ENCODE measurements around the gene DFFB.

DFFB gene

DNA sequence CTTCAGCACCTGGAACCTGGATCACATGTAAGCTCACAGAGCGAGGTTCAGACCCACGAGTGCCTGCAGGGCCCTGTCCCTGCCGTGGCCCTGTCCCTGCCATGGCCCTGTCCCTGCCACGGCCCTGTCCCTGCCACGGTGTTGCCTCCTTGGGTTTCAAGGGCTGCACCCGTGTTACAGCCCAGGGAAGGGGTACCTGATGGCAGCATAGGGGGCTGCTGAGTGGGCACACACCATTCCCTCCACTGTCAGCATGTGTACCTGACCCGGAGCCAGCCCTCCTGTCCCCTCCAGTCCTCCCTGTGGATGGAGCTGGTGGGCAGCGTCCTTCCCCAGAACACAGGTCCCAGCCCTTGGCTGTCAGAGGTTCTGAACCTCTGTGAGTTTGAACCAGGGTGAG lies 15.3 kb downstream of the DFFB start:
- no peak for DNase-seq (ENCODE audit: low read depth in 2 of 2)

DNA sequence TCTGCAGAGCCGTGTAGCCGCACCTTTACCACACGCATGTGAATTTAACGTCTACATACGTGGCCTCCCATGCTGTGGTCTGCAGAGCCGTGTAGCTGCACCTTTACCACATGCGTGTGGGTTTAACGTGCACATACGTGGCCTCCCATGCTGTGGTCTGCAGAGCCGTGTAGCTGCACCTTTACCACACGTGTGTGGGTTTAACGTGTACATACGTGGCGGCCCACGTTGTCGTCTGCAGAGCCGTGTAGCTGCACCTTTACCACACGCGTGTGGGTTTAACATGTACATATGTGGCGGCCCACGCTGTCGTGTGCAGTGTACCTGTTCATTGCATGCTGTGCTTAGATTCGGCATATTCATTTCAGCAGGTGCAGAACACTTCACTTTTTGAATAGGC lies 17.5 kb downstream of the DFFB start:
- DNase-seq (ENCODE audit: low read depth in 2 of 2) = no peak

DNA sequence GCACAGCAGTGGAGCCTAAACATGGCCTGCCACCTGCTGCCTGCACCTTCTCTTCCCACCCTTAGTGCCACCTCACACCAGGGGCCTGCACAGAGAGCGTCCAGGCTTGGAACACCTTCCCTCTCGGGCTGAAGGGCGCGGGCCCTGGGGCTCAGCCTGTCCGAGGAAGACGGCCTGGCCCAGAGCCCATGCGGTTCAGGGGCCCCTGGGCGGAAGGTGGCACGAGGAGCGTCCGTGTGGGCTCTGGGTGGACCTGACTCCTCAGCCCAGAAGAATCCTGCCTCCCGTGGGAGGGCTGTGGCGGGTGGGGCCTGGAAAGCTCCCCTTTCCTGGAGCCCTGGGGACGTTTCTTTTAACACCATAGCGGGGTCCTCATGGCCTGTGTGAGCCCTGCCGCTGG lies 19.4 kb downstream of the DFFB start:
- no peak for DNase-seq (ENCODE audit: low read depth in 2 of 2)

DNA sequence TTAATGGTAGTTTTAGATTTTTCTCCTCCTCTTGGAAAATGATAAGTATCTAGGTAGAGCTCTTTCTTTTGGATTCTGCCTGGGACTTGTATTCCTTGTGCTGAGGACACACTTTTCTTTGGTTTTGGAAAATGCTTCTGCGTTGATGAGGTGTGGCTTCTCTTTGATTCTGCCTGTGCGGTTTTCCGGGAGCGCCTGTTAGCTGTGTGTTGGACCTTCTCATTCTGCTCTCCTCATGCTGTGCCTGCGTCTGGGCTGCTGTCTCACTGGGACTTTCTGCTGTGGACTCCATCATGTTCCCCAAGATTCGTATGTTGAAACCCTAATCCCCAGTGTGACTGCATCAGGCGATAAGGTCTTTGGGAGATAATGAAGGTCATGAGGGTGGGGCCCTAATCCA lies 21.8 kb downstream of the DFFB start:
- DNase-seq (ENCODE audit: low read depth in 2 of 2) = no peak

DNA sequence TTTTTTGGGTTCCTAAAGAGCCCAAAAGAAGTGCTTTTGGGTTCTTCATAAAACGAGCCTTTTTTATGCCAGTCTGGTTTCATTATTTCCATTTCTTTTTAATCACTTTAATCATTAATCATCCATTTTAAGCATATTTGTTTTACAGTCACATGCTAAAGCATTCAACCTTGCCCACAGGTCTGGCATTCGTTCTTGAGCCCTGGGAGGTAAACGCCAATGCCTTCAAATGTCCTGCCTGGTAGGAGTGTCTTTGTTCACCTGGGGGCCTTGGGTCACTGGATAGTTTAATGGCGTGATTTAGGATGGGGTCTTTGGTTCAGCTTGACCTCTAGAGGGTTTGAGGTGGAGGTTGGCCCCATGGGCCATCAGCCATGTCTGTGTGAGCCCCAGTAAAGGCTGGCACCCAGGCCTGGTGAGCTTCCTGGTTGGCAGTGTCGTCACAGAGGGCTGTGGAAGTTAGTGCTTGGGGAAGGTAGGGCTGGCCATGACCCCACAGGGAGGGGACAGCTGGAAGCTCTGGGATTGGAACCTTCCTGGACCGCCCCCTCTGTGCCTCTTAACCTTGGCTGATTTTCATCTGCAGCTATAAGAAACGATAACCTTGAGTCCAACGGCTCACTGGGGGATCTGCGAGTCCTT lies 22.6 kb downstream of the DFFB start:
- DNase-seq (ENCODE audit: low read depth in 2 of 2) = no peak

DNA sequence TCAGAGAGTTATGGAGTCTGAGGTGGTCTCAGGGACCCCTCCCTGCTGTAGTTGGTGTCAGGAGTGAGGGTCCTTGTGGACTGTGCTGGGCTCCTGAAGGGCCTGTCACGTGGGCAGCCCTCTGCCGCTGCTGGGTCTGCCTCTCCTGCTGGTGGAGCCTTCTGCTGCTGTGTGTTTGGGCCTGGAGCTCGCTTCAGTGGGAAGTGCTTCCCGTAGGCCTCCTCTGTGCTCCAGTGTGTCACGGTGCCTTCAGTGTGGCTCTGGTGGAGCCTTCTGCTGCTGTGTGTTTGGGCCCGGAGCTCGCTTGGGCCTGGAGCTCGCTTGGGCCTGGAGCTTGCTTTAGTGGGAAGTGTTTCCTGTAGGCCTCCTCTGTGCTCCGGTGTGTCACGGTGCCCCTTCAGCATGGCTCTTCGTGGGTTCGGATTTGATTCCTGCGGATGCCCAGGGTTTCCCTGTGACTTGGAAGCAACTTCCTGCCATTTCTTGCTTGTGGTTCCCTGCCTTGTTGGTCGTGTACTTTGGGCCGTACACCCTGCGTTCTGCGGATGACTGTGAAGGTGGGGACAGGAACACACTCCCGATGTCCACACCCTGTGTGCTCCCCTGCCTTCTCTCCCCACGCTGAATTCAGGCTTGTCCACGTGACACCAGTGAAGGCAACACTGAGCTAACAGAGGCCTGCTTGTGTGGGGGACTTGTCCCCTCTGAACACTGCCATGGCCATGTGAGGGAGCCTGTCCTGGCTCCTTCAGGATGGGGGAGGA lies 23.3 kb downstream of the DFFB start:
- DNase-seq (ENCODE audit: low read depth in 2 of 2) = no peak

DNA sequence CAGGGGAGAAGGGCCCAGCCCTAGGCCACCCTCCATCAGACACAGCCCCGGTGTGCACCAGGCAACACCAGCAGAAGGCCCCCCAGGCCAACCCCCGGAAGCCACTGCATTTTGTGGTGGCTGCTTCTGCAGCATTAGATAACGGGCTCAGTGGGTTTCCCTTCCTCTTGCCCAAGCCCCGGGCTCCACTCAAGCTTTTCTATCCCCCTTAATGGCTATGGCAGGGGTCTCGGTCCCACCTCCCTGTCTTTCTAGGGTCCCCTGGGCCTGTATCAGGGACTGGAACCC lies 23.9 kb downstream of the DFFB start:
- DNase-seq (ENCODE audit: low read depth in 2 of 2) = no peak

DNA sequence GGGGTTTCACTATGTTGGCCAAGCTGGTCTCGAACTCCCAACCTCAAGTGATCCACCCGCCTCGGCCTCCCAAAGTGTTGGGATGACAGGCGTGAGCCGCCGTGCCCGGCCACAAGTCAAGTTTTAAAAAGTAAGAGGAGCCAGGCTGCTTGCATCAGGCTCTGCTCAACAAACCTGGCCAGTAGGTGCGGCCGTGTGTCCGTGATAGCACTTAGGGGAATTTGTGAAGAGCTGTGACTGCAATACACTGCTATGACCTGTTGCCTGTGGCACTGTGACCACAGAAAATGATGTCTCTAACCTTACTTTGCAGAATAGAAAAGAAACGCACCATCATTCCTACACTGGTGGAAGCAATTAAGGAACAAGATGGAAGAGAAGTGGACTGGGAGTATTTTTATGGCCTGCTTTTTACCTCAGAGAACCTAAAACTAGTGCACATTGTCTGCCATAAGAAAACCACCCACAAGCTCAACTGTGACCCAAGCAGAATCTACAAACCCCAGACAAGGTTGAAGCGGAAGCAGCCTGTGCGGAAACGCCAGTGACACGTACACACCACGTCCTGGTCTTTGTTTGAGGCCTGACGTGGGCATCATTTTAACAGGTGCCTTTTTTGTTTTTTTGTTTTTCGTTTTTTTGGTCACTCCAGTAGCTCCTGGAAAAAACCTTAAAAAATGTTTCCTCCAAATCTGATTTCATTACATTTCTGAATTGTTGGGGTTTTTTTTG lies 26.1 kb downstream of the DFFB start:
- no peak for DNase-seq (ENCODE audit: low read depth in 2 of 2)

DNA sequence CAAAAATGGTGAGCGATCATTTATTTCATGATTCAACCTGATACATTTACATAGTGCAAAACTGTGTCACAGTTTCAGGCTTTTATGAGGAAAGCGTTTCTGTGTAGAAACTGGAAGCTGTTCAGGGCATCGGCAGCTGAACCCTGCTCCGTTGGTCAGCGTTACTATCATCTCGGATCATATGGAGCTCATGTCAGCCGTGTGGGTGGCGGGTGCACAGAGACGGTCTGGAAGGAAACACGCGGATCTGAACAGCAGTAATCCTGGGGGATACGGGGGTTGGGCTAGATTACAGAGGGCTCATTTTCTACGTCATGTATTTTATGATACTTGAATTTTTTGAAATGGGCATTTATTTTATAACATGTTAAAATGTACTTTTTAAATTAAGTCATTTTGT lies 27.7 kb downstream of the DFFB start:
- no peak for DNase-seq (ENCODE audit: low read depth in 2 of 2)

DNA sequence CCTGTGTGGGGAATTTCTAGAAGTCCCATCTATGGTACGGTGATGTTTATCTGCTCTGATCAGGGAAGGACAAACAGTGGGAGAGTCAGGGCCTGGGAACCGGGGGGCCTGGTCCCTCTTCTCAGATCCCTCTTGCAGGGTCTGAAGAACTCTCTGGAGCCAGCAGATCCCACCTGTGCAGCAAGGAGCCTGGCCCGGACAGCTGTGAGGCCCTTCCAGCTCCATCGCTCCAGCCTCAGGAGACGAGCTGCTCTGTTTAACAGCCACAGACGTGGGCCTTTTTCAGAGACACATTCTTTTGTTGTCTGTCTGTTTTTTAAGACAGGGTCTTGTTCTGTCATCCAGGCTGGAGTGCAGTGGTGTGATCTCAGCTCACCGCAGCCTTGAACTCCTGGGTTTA lies 28.3 kb downstream of the DFFB start:
- DNase-seq (ENCODE audit: low read depth in 2 of 2) = no peak

DNA sequence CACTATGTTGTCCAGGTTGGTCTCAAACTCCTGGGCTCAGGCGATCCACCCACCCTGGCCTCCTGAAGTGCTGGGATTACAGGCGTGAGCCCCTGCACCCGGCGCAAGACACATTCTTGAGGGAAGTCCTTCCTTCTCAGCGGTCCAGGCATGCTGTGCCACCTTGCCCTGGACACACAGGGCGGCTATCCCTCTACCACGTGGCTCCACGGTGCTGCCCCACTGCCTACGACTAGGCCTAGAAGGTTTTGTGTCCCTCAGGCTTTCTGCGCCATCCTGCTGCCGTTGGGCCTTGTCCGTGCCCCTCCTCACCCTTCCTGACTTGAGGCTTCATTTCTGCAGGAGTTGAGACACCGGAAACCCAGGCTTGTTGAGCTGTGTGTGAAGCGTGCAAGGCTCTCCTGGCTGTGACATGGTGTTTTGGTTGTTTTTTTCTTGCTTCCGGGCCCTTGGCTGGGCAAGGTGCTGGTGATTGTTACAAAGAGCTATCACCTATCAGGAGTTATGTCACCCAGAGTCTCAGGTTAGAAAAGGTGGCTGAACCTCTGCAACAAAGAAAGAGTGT lies 28.9 kb downstream of the DFFB start:
- DNase-seq (ENCODE audit: low read depth in 2 of 2) = no peak

DNA sequence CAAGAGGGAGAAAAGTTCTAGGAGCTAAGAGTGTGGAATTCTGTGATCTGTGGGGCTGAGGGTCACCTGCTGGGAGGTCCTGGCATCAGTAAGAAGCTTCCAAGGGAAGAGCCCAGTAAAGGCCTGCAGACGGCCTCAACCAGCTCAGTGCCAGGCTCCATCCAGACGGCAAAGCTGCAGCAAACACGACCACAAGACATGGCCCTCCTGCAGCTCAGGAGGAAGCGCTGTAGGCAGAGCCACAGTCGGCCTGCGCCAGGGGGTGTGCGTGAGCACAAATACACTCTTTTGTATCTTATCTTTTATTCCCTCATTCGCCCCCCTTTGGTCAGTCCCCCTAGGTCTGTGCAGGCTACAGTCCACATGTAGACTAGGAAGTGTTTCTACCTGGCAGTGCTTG lies 29.4 kb downstream of the DFFB start:
- no peak for DNase-seq (ENCODE audit: low read depth in 2 of 2)

DNA sequence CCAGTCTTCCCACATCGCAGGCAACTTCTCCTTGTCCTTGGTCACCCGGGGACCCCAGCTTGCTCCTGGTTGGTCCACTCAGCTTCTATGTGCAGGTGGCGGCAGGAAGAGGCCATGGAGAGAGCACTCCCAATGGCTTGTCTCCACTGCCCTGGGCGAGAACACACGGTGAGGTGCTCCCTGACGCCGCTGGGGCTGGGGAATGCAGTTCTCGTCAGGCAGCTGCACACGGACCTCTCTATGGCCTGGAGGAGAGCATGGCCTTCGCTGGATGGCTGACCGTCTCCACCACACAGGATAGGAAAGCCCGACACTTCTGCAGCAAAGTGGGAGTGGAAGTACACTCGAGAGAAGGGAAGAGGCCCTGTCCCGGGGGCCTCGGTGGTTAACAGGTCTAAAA lies 31.0 kb downstream of the DFFB start:
- DNase-seq (ENCODE audit: low read depth in 2 of 2) = no peak

DNA sequence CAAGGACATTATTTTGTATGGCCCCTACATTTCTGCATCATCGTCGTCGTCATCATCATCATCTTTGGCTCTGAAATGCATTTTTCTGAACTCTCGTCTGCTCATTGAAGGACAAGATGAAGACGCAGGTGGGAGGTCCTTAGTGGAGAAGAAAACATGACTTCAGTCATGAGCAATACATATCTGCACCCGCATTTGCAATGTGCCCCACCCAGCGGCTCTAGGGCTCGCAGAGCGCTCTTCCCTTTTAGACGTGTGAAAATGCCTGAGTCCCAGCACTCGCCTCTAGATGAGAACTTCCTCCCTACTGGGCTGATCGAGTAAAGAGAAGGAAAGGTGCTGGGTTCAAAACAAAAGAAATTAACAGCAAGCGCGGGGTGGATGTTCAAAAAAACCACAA lies 32.7 kb downstream of the DFFB start:
- DNase-seq (ENCODE audit: low read depth in 2 of 2) = no peak

DNA sequence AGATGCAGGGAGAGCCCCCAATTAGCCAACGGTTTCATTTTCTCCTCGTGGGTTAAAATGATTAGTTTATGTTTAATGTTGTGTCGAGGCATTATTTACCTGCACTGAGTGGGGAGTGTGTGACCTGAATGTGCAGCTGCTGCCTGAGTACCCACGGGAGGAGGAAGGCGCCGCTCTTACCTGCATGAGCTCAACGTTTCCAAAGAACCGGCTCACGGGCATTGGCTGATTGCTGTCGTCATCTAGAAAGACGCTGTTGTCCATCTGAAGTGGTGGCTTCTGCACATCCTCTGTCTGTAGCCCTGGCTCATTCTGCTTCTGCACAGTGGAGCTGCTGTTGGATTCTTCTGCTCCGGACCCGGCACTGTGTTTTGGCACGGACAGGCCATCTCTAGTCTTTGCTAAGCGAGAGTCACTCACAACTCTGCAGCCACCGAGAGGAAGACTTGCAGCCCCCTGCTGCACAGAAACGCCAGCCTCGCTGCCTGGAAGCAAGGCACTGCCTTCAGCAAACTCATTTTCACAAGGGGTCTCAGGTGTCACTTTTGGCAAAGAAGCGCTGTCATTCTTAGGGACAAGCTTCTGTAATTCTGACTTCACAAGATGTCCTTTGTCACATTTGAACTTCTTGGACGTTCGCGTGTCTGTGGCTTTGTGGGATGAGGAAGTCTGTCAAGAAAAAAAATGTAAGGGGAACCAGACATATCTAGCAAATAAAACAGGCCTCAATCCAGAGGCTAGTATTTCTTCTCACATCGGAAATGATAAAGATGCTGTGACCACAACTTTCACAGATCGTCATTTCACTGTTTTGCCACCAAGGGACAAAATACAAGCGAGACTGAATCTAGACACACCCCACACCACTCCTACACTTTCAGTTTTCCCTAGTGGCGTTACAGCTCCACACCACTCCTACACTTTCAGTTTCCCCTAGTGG lies 33.4 kb downstream of the DFFB start:
- no peak for DNase-seq (ENCODE audit: low read depth in 2 of 2)

DNA sequence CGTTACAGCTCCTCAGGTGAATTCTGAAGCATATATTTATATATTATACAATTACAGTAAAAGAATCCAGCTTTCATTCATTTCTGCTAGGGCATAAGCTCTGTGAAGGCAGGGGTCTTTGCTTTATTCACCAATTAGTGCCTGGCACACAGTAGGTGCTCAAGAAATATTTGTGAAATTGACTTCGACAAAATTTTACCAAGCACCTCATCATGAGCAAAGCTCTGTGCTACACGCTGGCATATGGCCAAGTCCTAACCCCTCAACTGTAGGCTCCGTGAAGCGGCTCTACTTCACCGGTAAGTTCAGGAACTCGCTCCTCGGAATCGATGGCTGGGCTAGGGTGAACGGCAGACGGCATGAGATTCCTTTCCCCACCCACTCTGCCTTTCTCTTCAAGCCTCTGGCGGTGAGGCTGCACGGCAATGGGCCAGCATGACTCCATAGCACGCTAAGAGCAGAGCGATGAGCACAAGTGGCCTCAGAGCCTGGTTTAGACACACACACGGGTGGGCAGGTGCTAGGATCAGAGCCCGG lies 34.1 kb downstream of the DFFB start:
- DNase-seq (ENCODE audit: low read depth in 2 of 2) = no peak

DNA sequence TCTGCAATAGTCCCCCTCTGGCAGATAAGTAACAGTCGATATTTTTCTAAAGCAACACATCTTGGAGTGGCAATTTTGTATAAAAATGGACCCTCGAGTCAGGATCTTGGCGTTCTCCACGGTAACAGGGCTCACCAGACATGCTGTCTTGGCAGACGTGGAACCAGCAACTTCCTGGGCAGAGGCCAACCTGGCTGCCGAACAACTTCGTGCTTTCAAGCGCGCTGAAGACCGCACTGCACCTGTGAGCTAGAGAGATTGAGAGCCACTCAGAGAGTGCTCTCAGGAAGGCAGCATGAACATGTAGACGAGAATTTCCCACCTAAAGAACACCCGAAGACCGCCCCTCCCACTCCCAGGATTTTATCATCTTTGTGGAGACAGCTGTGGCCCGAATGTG lies 35.5 kb downstream of the DFFB start:
- no peak for DNase-seq (ENCODE audit: low read depth in 2 of 2)

DNA sequence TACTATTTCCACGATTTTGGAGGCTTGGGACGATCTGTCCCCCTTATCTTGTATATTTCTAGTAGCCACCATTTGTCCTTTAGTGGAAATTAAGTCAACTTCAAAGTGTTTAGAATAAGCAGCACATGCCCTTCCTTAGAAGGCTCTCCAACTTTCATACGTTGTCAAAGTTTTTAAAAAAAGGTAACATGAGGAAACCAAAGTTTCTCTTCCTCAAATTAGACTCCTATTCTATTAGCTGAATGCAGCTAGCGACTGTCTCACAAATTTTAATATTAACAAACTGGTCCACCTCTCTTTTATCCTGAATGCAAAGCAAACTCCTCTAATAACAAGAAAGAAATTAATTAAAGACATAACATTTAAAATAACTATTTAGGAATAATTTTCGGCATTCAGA lies 35.9 kb downstream of the DFFB start:
- no peak for DNase-seq (ENCODE audit: low read depth in 2 of 2)

DNA sequence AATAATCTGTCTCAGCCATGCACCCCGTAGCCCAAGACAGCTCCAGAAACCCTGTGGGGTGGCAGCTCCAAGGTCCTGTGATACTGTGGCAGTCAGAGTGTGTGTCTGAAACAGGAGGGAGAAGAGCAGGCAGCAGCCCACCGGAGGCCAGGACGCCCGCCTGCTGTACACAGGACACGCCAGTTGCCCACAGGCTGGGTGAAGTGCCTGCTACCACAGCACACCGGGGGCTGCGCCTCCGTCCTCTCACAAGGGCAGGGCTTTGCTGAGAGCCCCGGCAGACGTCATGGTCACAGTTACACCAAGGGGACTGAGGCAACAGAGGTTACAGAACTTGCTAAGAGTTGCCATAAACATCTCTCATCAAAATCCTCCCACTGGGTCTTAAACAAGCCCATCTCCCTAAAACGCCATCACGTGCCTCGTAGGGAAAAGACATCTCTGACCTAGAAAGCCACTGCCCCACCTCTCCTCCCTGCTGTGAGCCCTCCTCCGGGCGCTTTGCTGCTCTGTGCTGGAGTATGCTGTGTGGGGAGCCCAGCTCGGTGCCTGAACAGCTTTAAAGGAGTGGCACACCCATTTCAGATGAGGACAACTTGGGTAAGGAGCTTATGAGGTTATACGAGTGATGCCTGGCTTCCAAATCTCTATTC lies 37.5 kb downstream of the DFFB start:
- DNase-seq (ENCODE audit: low read depth in 2 of 2) = no peak

DNA sequence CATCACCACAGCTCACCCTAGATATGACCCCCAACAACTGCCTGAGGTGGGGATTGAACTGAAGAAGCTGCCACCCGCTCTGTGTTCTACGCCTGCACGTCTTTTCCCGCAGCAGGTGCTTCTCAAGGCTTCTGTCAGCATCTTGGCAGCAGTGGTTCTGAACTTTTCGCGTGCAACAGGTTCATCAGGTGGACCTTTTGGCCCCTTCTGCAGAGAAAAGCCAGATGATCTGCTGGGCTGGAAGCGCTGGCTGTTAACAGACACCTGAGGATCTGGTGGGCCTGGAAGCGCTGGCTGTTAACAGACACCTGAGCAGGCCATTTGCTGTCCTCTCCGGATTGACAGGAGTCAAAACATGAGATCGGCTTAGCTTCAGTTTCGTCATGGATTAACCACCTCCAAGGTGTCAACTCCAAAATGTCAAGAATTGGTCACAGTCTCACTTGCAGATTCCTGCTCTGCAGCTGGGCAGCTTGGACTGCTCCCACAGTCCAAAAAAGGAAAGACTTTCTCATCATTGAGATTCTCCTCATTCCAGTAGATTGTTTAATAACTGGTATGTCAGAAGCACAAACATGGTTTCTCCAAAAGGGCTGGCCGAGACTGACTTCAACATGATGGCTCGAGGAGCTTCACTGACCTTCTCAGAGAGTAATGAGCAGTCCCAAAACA lies 38.1 kb downstream of the DFFB start:
- no peak for DNase-seq (ENCODE audit: low read depth in 2 of 2)

DNA sequence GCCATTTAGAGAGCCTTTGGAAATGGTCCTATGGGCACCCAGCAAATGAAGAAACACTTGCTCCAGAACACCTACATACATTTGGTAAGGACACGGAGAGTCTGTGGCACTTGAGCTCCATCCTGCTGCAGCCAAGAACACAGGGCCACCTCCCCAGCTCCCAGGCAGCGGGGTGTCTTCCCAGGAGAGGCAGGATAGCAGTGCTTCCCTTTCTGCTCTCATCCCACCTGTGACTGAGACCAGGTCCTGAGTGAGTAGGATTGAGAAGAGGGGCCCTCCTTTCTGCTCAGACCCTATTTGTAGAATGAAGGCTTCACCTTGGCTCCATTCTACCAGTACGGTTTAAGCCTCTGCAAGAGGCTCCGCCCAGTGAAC lies 38.7 kb downstream of the DFFB start:
- no peak for DNase-seq (ENCODE audit: low read depth in 2 of 2)

Data from stimulated activated CD4-positive, alpha-beta T cell treated with anti-CD3 and anti-CD28 coated beads, Interleukin-4, amount 100 ng/mL, for 48 hours (primary cell).